IMR-90 (cell line): Measurements from ENCODE around the gene RIMS4. TPM values are rescaled to one million over a fixed set of nuclear protein-coding genes. Genes with fewer than 3 reads are reported as not detected.

Experiments
- ATAC-seq: fragments of 200-7000 bp; cut with Tn5 transposase; 2 replicates; pipeline ENCODE4 v1.9.1; 2020; ENCODE audit warnings: low read depth, mild to moderate bottlenecking, moderate library complexity
- BruUV-seq: library from RNA; stranded (reverse); fragments of 400-500 nt; replicated peaks from 2 replicates; lab custom pipeline; 2021; lab: Mats Ljungman, UMichigan
- CTCF ChIA-PET: fragments of 300-600 bp; formaldehyde crosslinking; extraction: SDS; loops from one replicate; lab custom pipeline; 2021; ENCODE audit warnings: antibody characterized with exemption; lab: Yijun Ruan, JAX
- POLR2A ChIA-PET: fragments of 300-600 bp; sonication (Branson Sonifier 250); formaldehyde crosslinking; loops from one replicate; lab custom pipeline; 2022; ENCODE audit warnings: antibody characterized with exemption; ENCODE audit not compliant: unreplicated experiment; lab: Charles Lee
- DNase-seq: peaks from one replicate; pipeline ENCODE4 v3.0.0; 2013
- H2AFZ ChIP-seq: replicated peaks from 2 replicates; pipeline ENCODE3; 2013; ENCODE audit warnings: low read length, mild to moderate bottlenecking; ENCODE audit not compliant: poor library complexity
- H2AK5ac ChIP-seq: 2 replicates; pipeline ENCODE4 v1.6.1; 2013; ENCODE audit warnings: low read depth, low read length, inconsistent platforms
- H2AK9ac ChIP-seq: replicated peaks from 2 replicates; pipeline ENCODE3; 2013; ENCODE audit warnings: mild to moderate bottlenecking, low read depth, low read length, moderate library complexity; ENCODE audit not compliant: poor library complexity
- H2BK120ac ChIP-seq: 2 replicates; pipeline ENCODE4 v1.6.1; 2013; ENCODE audit warnings: low read depth, low read length, inconsistent platforms
- H2BK15ac ChIP-seq: 3 replicates; pipeline ENCODE4 v1.6.1; 2013; ENCODE audit warnings: low read depth, low read length, inconsistent platforms
- H2BK20ac ChIP-seq: 2 replicates; pipeline ENCODE4 v1.6.1; 2013; ENCODE audit warnings: low read depth, mild to moderate bottlenecking, inconsistent platforms, low read length, moderate library complexity
- H2BK5ac ChIP-seq: 2 replicates; pipeline ENCODE4 v1.6.1; 2013; ENCODE audit warnings: mild to moderate bottlenecking, low read depth, low read length, inconsistent platforms; ENCODE audit not compliant: poor library complexity, severe bottlenecking
- H3K14ac ChIP-seq: replicated peaks from 2 replicates; pipeline ENCODE4 v1.6.1; 2013; ENCODE audit warnings: low read depth, low read length, inconsistent platforms
- H3K18ac ChIP-seq: 2 replicates; pipeline ENCODE4 v1.6.1; 2013; ENCODE audit warnings: low read depth, low read length, control low read depth
- H3K23ac ChIP-seq: 2 replicates; pipeline ENCODE4 v1.6.1; 2013; ENCODE audit warnings: low read depth, low read length, inconsistent platforms
- H3K27ac ChIP-seq: 2 replicates; pipeline ENCODE4 v1.5.1; 2013; ENCODE audit warnings: mild to moderate bottlenecking, control low read depth, low read length; ENCODE audit not compliant: insufficient read depth
- H3K27me3 ChIP-seq: 2 replicates; pipeline ENCODE4 v1.6.1; 2013; ENCODE audit warnings: low read length; ENCODE audit not compliant: control insufficient read depth, insufficient read depth
- H3K36me3 ChIP-seq: 2 replicates; pipeline ENCODE4 v1.6.1; 2013; ENCODE audit warnings: low read length, mixed read lengths; ENCODE audit not compliant: control insufficient read depth, insufficient read depth
- H3K4ac ChIP-seq: 2 replicates; pipeline ENCODE4 v1.6.1; 2013; ENCODE audit warnings: low read depth, low read length, inconsistent platforms
- H3K4me1 ChIP-seq: 2 replicates; pipeline ENCODE4 v1.6.1; 2013; ENCODE audit warnings: low read length, mixed read lengths; ENCODE audit not compliant: control insufficient read depth, insufficient read depth
- H3K4me2 ChIP-seq: 2 replicates; pipeline ENCODE4 v1.6.1; 2013; ENCODE audit warnings: low read depth, mild to moderate bottlenecking, control low read depth, low read length, moderate library complexity
- H3K4me3 ChIP-seq: 2 replicates; pipeline ENCODE4 v1.5.1; 2013; ENCODE audit warnings: low read depth, mild to moderate bottlenecking, control low read depth, low read length, moderate library complexity; ENCODE audit not compliant: insufficient read depth
- H3K56ac ChIP-seq: 2 replicates; pipeline ENCODE4 v1.6.1; 2013; ENCODE audit warnings: low read length, inconsistent platforms; ENCODE audit not compliant: insufficient read depth; ENCODE audit errors: extremely low read depth
- H3K79me1 ChIP-seq, 2 experiments: 2 replicates each; pipeline ENCODE4 v1.6.1; 2013; ENCODE audit warnings: low read length in 2 of 2, inconsistent platforms in 1 of 2, low read depth in 1 of 2
- H3K9ac ChIP-seq: 2 replicates; pipeline ENCODE4 v1.6.1; 2013; ENCODE audit warnings: low read depth, low read length, control low read depth
- H3K9me1 ChIP-seq: 2 replicates; pipeline ENCODE4 v1.6.1; 2013; ENCODE audit warnings: low read length, inconsistent platforms; ENCODE audit not compliant: insufficient read depth
- H3K9me3 ChIP-seq: 2 replicates; pipeline ENCODE4 v1.6.1; 2013; ENCODE audit warnings: low read length; ENCODE audit not compliant: control insufficient read depth, insufficient read depth
- H4K20me1 ChIP-seq: 2 replicates; pipeline ENCODE4 v1.6.1; 2013; ENCODE audit warnings: low read length, inconsistent platforms; ENCODE audit not compliant: insufficient read depth
- H4K5ac ChIP-seq: 2 replicates; pipeline ENCODE4 v1.6.1; 2013; ENCODE audit warnings: mild to moderate bottlenecking, low read depth, low read length, control low read depth
- H4K8ac ChIP-seq, 2 experiments: 2 replicates each; pipeline ENCODE4 v1.6.1; 2013; ENCODE audit warnings: low read depth in 2 of 2, low read length in 2 of 2, control low read depth in 1 of 2, inconsistent platforms in 1 of 2
- H4K91ac ChIP-seq: 2 replicates; pipeline ENCODE4 v1.6.1; 2013; ENCODE audit warnings: low read depth, low read length, inconsistent platforms; ENCODE audit not compliant: insufficient read depth
- BHLHE40 ChIP-seq: fragments of 150-350 bp; IDR thresholded peaks from 2 replicates; pipeline ENCODE4 v1.6.1; 2016; ENCODE audit warnings: mild to moderate bottlenecking, low read depth, low read length
- CEBPB ChIP-seq: IDR thresholded peaks from 2 replicates; pipeline ENCODE4 v1.6.1; 2012; ENCODE audit warnings: low read depth, low read length, improper control_type of control experiment
- CHD1 ChIP-seq: IDR thresholded peaks from 2 replicates; pipeline ENCODE4 v1.6.1; 2012; ENCODE audit warnings: low read depth, low read length, improper control_type of control experiment
- CTCF ChIP-seq: conservative IDR thresholded peaks from 2 replicates; pipeline ENCODE4 v1.5.1; 2012; ENCODE audit warnings: mild to moderate bottlenecking, low read depth, low read length, improper control_type of control experiment
- ELK1 ChIP-seq: fragments of 150-350 bp; IDR thresholded peaks from 2 replicates; pipeline ENCODE4 v1.6.1; 2016; ENCODE audit warnings: low read depth, mild to moderate bottlenecking, low read length, moderate library complexity, borderline replicate concordance
- FOS ChIP-seq: fragments of 150-350 bp; IDR thresholded peaks from 2 replicates; pipeline ENCODE4 v1.6.1; 2016; ENCODE audit warnings: low read depth, low read length
- MAZ ChIP-seq: IDR thresholded peaks from 2 replicates; pipeline ENCODE4 v1.6.1; 2012; ENCODE audit warnings: low read depth, mild to moderate bottlenecking, low read length, improper control_type of control experiment, moderate library complexity, borderline replicate concordance
- POLR2A ChIP-seq: IDR thresholded peaks from 2 replicates; pipeline ENCODE4 v1.6.1; 2012; ENCODE audit warnings: mild to moderate bottlenecking, low read depth, low read length
- RAD21 ChIP-seq: IDR thresholded peaks from 2 replicates; pipeline ENCODE4 v1.6.1; 2012; ENCODE audit warnings: low read length, improper control_type of control experiment
- SMC3 ChIP-seq: fragments of 150-350 bp; IDR thresholded peaks from 2 replicates; pipeline ENCODE4 v1.6.1; 2016; ENCODE audit warnings: low read depth, mild to moderate bottlenecking, antibody characterized with exemption, low read length, moderate library complexity
- USF2 ChIP-seq: fragments of 150-350 bp; IDR thresholded peaks from 2 replicates; pipeline ENCODE4 v1.6.1; 2017; ENCODE audit warnings: mild to moderate bottlenecking, antibody characterized with exemption, low read length, low read depth
- WGBS, 2 experiments: methylation state at CpG; one replicate each; pipeline versions ENCODE4 v1.1.5 to v1.1.7; 2013; ENCODE audit warnings: missing lambda C conversion rate in 2 of 2; ENCODE audit not compliant: insufficient read length in 1 of 2; ENCODE audit errors: extremely low coverage in 2 of 2; 5-methylcytosine and 5-hydroxymethylcytosine counted together
- dilution Hi-C: fragments of 300-500 bp; cut with HindIII; formaldehyde crosslinking; loops from one replicate; pipeline ENCODE4 v1.14.3; 2018; ENCODE audit warnings: low sequenced_read_pairs; ENCODE audit not compliant: unreplicated experiment
- in situ Hi-C: fragments of 300-500 bp; cut with MboI; formaldehyde crosslinking; loops from 3 replicates; pipeline ENCODE4 v1.14.3; 2019; ENCODE audit warnings: low sequenced_read_pairs, inconsistent platforms, mixed read lengths
- intact Hi-C: fragments of 100-400 bp; cut with micrococcal nuclease; formaldehyde crosslinking; loops from 2 replicates; pipeline ENCODE4 v1.10.0; 2022
- polyA plus RNA-seq, 3 experiments: library from polyadenylated mRNA; depleted of rRNA; stranded (reverse); fragments of >200 nt; gene quantifications; 2 replicates each; pipeline ENCODE4 v1.2.3, GENCODE V29; 2012; ENCODE audit warnings: low replicate concordance in 1 of 3
- total RNA-seq: library from RNA; depleted of rRNA; stranded (reverse); fragments of >200 nt; gene quantifications from 2 replicates; pipeline ENCODE4 v1.2.3, GENCODE V29; 2012

Gene RIMS4
- total and polyA plus RNA-seq, 2 of the 4 experiments (the other 2 are of a cell fraction), result not detected

- no peak for TF ChIP-seq BHLHE40
- TF ChIP-seq CHD1, result no peak
- no peak for TF ChIP-seq CTCF
- TF ChIP-seq CEBPB, result peak; percentile 95
- 0 out of 2 replicates have a peak, but pooled peaks have one; percentile 22 for TF ChIP-seq FOS
- TF ChIP-seq RAD21, result no peak
- no peak for TF ChIP-seq ELK1
- TF ChIP-seq SMC3, result no peak
- no peak for TF ChIP-seq USF2
- no peak for TF ChIP-seq POLR2A
- TF ChIP-seq MAZ, result peak; percentile 99
- no CpG with 5 or more reads among the region's 9 CpGs for WGBS, 2 experiments
- Histone ChIP-seq H3K27me3 (no peaks in the 10 kb centered on the region; the same call in 1 of the 2 replicates), H2AK5ac (0 out of 2 replicates have a peak overlapping the region, but pooled peaks have one; percentile 45), H3K9me1 (no peaks in the 10 kb centered on the region), H3K4ac (peak overlapping the region; percentile 55), H2AFZ (no peak overlapping the region), H3K14ac (no peak overlapping the region), H3K18ac (peak overlapping the region; percentile 46; the same call in 1 of the 2 replicates), H3K79me1 (no peaks in the 10 kb centered on the region), H4K20me1 (no peaks in the 10 kb centered on the region), H3K9ac (0 out of 2 replicates have a peak overlapping the region, but pooled peaks have one; percentile 33), H4K8ac (no peak overlapping the region; a peak in 2 of 4 replicates), H4K91ac (peak overlapping the region; percentile 36), H3K56ac (no peak overlapping the region), H3K4me3 (no peak overlapping the region), H3K4me2 (peak overlapping the region; percentile 73; the same call in 1 of the 2 replicates), H3K9me3 (no peaks in the 10 kb centered on the region), H2BK5ac (no peak overlapping the region), H3K23ac (no peak overlapping the region), H4K5ac (0 out of 2 replicates have a peak overlapping the region, but pooled peaks have one; percentile 2), H3K4me1 (peaks cover 14% of the 10 kb centered on the region), H2BK120ac (peak overlapping the region; percentile 40; the same call in 1 of the 2 replicates), H3K27ac (no peak overlapping the region), H2BK20ac (peak overlapping the region; percentile 57; the same call in 1 of the 2 replicates), H2BK15ac (peak overlapping the region; percentile 70; the same call in 1 of the 3 replicates), H2AK9ac (peak overlapping the region; percentile 6), H3K36me3 (no peaks in the 10 kb centered on the region)
- POLR2A ChIA-PET, result no interaction called here
- intact Hi-C loops, result no loop called here
- in situ Hi-C loops, result no loop called here
- CTCF ChIA-PET, result interaction anchor here (0.9 to 2.7 kb wide), 3 partner anchors 24 to 46 kb away, joined by 3 to 10 read pairs (median 3); no protein-coding TSS in a partner anchor
- dilution Hi-C loops, result no loop called here
- no TSS peak for BruUV-seq
- DNase-seq (peak; percentile 68), ATAC-seq (peak; percentile 66)
These were observed 81.4 kb downstream of the RIMS4 start for GRCh38 chr20:44728801-44729443.
